Measurements from ENCODE around the gene PRKAA1. TPM values are rescaled to one million over a fixed set of nuclear protein-coding genes. Genes with fewer than 3 reads are reported as not detected.

The PRKAA1 gene
- total RNA-seq (100 to 1,000 TPM in 1 of 9 donors, 10 to 100 TPM in 8; 42.5 to 100 (median 64.9) TPM), polyA plus RNA-seq (10 to 100 TPM; 19.5 to 58.3 (median 21.4) TPM)
- long read RNA-seq, donor 1, full-length matches to known transcripts: 17 of 17 reads
- long read RNA-seq, donor 1, partial matches to known transcripts: 0 of 17 reads
- long read RNA-seq, donor 1, other reads (novel, unspliced or antisense): 0 of 17 reads
- long read RNA-seq, donor 2, full-length matches to known transcripts: 11 of 11 reads
- long read RNA-seq, donor 2, partial matches to known transcripts: 0 of 11 reads
- long read RNA-seq, donor 2, other reads (novel, unspliced or antisense): 0 of 11 reads
- long read RNA-seq, donor 3, full-length matches to known transcripts: 4 of 177 reads
- long read RNA-seq, donor 3, partial matches to known transcripts: 121 of 177 reads
- long read RNA-seq, donor 3, other reads (novel, unspliced or antisense): 52 of 177 reads
- long read RNA-seq, donor 4, full-length matches to known transcripts: 2 of 5 reads
- long read RNA-seq, donor 4, partial matches to known transcripts: 0 of 5 reads
- long read RNA-seq, donor 4, other reads (novel, unspliced or antisense): 3 of 5 reads
- long read RNA-seq, donor 5, full-length matches to known transcripts: 29 of 37 reads
- long read RNA-seq, donor 5, partial matches to known transcripts: 2 of 37 reads
- long read RNA-seq, donor 5, other reads (novel, unspliced or antisense): 6 of 37 reads
- long read RNA-seq, donor 6, full-length matches to known transcripts: 6 of 9 reads
- long read RNA-seq, donor 6, partial matches to known transcripts: 1 of 9 reads
- long read RNA-seq, donor 6, other reads (novel, unspliced or antisense): 2 of 9 reads
- long read RNA-seq, donor 7, full-length matches to known transcripts: 6 of 6 reads
- long read RNA-seq, donor 7, partial matches to known transcripts: 0 of 6 reads
- long read RNA-seq, donor 7, other reads (novel, unspliced or antisense): 0 of 6 reads
- long read RNA-seq, donor 8, full-length matches to known transcripts: 15 of 15 reads
- long read RNA-seq, donor 8, partial matches to known transcripts: 0 of 15 reads
- long read RNA-seq, donor 8, other reads (novel, unspliced or antisense): 0 of 15 reads
- long read RNA-seq, donor 9, full-length matches to known transcripts: 10 of 10 reads
- long read RNA-seq, donor 9, partial matches to known transcripts: 0 of 10 reads
- long read RNA-seq, donor 9, other reads (novel, unspliced or antisense): 0 of 10 reads
- long read RNA-seq, donor 10, full-length matches to known transcripts: 6 of 6 reads
- long read RNA-seq, donor 10, partial matches to known transcripts: 0 of 6 reads
- long read RNA-seq, donor 10, other reads (novel, unspliced or antisense): 0 of 6 reads

GRCh38 chr5:40798012-40798800, at the start of gene PRKAA1:
Gene PRKAA1 (minus strand): TSS chr5:40798374. CDS start chr5:40798189, 185 bp downstream.
- Histone ChIP-seq H3K4me1 (replicated peaks in 1 of 2) (peaks cover 9 to 28% of the 10 kb centered on the region in 2 donors), H3K27me3 (no peaks in the 10 kb centered on the region), H3K9me3 (replicated peaks in 1 of 3) (no peaks in the 10 kb centered on the region), H3K36me3 (replicated peaks in 1 of 2) (no peaks in the 10 kb centered on the region), H3K27ac (peak within 1 kb of the TSS; percentile 87 to 99 (median 91)), H3K4me3 (peak within 1 kb of the TSS; percentile 69 to 100 (median 98))
- intact Hi-C loops (cut with DNase I): no loop called here
- peak; percentile 6 to 75 for TF ChIP-seq POLR2A (IDR thresholded peaks at IDR 0.05)
- TF ChIP-seq, protein P1, sequence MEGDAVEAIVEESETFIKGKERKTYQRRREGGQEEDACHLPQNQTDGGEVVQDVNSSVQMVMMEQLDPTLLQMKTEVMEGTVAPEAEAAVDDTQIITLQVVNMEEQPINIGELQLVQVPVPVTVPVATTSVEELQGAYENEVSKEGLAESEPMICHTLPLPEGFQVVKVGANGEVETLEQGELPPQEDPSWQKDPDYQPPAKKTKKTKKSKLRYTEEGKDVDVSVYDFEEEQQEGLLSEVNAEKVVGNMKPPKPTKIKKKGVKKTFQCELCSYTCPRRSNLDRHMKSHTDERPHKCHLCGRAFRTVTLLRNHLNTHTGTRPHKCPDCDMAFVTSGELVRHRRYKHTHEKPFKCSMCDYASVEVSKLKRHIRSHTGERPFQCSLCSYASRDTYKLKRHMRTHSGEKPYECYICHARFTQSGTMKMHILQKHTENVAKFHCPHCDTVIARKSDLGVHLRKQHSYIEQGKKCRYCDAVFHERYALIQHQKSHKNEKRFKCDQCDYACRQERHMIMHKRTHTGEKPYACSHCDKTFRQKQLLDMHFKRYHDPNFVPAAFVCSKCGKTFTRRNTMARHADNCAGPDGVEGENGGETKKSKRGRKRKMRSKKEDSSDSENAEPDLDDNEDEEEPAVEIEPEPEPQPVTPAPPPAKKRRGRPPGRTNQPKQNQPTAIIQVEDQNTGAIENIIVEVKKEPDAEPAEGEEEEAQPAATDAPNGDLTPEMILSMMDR (IDR thresholded peaks at IDR 0.05): peak in 5 of 6 experiments; percentile 38 to 71 (median 67)
- DNase-seq: peak; percentile 87 to 93 (median 90)
- WGBS, 4 donors: 0 to 1% (median 0%) methylated on average over 6 to 70 of the region's 70 CpGs

- H3K36me3 ChIP-seq (replicated peaks in 1 of 2): no peaks in the 10 kb centered on the region
- intact Hi-C loops (cut with DNase I): no loop called here
- no peak overlapping the region for H3K4me3 ChIP-seq
- WGBS, 4 donors: 88 to 91% (median 90%) methylated on average over 1 of the region's 1 CpG
- peaks cover 4 to 7% of the 10 kb centered on the region in 2 donors for H3K4me1 ChIP-seq (replicated peaks in 1 of 2)
- DNase-seq: no peak
- H3K27me3 ChIP-seq: no peaks in the 10 kb centered on the region
- H3K9me3 ChIP-seq (replicated peaks in 1 of 3): no peaks in the 10 kb centered on the region
- TF ChIP-seq POLR2A (IDR thresholded peaks at IDR 0.05): no peak
- TF ChIP-seq, protein P1 (IDR thresholded peaks at IDR 0.05): no peak
- H3K27ac ChIP-seq: no peak overlapping the region
Measured at GRCh38 chr5:40847525-40847924, 49.4 kb upstream of the PRKAA1 start.

GRCh38 chr5:40846371-40846770, 48.2 kb upstream of the PRKAA1 start:
- Histone ChIP-seq H3K36me3 (replicated peaks in 1 of 2) (no peaks in the 10 kb centered on the region), H3K27me3 (no peaks in the 10 kb centered on the region), H3K4me1 (replicated peaks in 1 of 2) (peaks cover 4 to 11% of the 10 kb centered on the region in 2 donors), H3K4me3 (no peak overlapping the region), H3K9me3 (replicated peaks in 1 of 3) (no peaks in the 10 kb centered on the region), H3K27ac (no peak overlapping the region)
- TF ChIP-seq POLR2A (IDR thresholded peaks at IDR 0.05): no peak
- TF ChIP-seq, protein P1 (IDR thresholded peaks at IDR 0.05): no peak
- DNase-seq: no peak
- 91 to 96% (median 94%) methylated on average over 2 of the region's 2 CpGs for WGBS, 4 donors
- intact Hi-C loops (cut with DNase I): no loop called here
